K562 (cell line): ENCODE measurements around the gene POLR1C. TPM values are rescaled to one million over a fixed set of nuclear protein-coding genes. Genes with fewer than 3 reads are reported as not detected.

Experiments used
- ADNP ChIP-seq: fragments of 200-800 bp; sonication (Bioruptor generic); IDR thresholded peaks from 2 replicates; pipeline ENCODE4 v1.6.1; 2016; ENCODE audit warnings: missing genetic modification characterization, missing compliant biosample characterization
- ATF3 ChIP-seq, 2 experiments: fragments of 450-650 bp in 1 of 2; sonication (generic) in 1 of 2; formaldehyde crosslinking in 1 of 2; IDR thresholded peaks in 1 of 2; conservative IDR thresholded peaks in 1 of 2; 2 replicates each; pipeline versions ENCODE4 v1.6.1 to v1.8.1; 2016 to 2023; ENCODE audit warnings: mild to moderate bottlenecking in 2 of 2, moderate library complexity in 2 of 2, inconsistent platforms in 1 of 2, missing genetic modification reagents in 1 of 2
- CEBPB ChIP-seq: fragments of 450-650 bp; IDR thresholded peaks from 2 replicates; pipeline ENCODE4 v1.6.1; 2016; ENCODE audit warnings: missing genetic modification characterization, missing compliant biosample characterization
- CHD1 ChIP-seq: fragments of 200-600 bp; sonication (generic); IDR thresholded peaks from one replicate; pipeline ENCODE4 v1.6.1; 2012; ENCODE audit warnings: mild to moderate bottlenecking, moderate library complexity, low read length, inconsistent platforms
- CREB3 ChIP-seq: fragments of 450-650 bp; conservative IDR thresholded peaks from 2 replicates; pipeline ENCODE4 v1.6.1; 2016; ENCODE audit warnings: missing genetic modification characterization, low read depth, mild to moderate bottlenecking, missing compliant biosample characterization, moderate library complexity
- DEAF1 ChIP-seq: fragments of 450-650 bp; formaldehyde crosslinking; IDR thresholded peaks from 2 replicates; pipeline ENCODE4 v1.4.0; 2020; ENCODE audit warnings: mild to moderate bottlenecking, moderate library complexity
- ELF4 ChIP-seq: fragments of 450-650 bp; formaldehyde crosslinking; IDR thresholded peaks from 2 replicates; pipeline ENCODE4 v1.4.0; 2022; ENCODE audit warnings: missing genetic modification characterization
- EP300 ChIP-seq: IDR thresholded peaks from 2 replicates; pipeline ENCODE4 v1.6.1; 2012; ENCODE audit warnings: low read length, improper control_type of control experiment
- ESRRA ChIP-seq: fragments of 450-650 bp; IDR thresholded peaks from 2 replicates; pipeline ENCODE4 v1.6.1; 2014; ENCODE audit warnings: low read depth, mild to moderate bottlenecking, moderate library complexity, borderline replicate concordance
- ESRRB ChIP-seq: fragments of 250-450 bp; sonication (Bioruptor Pico); IDR thresholded peaks from 2 replicates; pipeline ENCODE4 v1.5.0; 2020; ENCODE audit warnings: mild to moderate bottlenecking, moderate library complexity, borderline replicate concordance
- GABPA ChIP-seq: fragments of 200-800 bp; sonication (Bioruptor generic); conservative IDR thresholded peaks from 2 replicates; pipeline ENCODE4 v1.6.1; 2016; ENCODE audit warnings: low read depth, missing genetic modification characterization, missing compliant biosample characterization
- GTF2B ChIP-seq: IDR thresholded peaks from 2 replicates; pipeline ENCODE4 v1.6.1; 2011; ENCODE audit not compliant: insufficient read length; ENCODE audit errors: extremely low read depth
- ILK ChIP-seq: fragments of 450-650 bp; IDR thresholded peaks from 2 replicates; pipeline ENCODE4 v1.6.1; 2016; ENCODE audit warnings: missing genetic modification characterization, low read depth, mild to moderate bottlenecking, missing compliant biosample characterization, moderate library complexity, borderline replicate concordance
- NBN ChIP-seq: fragments of 450-650 bp; IDR thresholded peaks from 2 replicates; pipeline ENCODE4 v1.6.1; 2016; ENCODE audit warnings: low read depth, mild to moderate bottlenecking
- NRF1 ChIP-seq, 2 experiments: fragments of 450-650 bp; IDR thresholded peaks in 1 of 2; conservative IDR thresholded peaks in 1 of 2; 2 replicates each; pipeline ENCODE4 v1.6.1; 2014; ENCODE audit warnings: mild to moderate bottlenecking in 2 of 2
- POLR2H ChIP-seq: IDR thresholded peaks from 2 replicates; pipeline ENCODE4 v1.6.1; 2016; ENCODE audit warnings: missing genetic modification characterization, low read depth, mild to moderate bottlenecking, control low read depth, missing compliant biosample characterization, moderate library complexity
- SIX5 ChIP-seq, 2 experiments: IDR thresholded peaks; 2 replicates each; pipeline ENCODE4 v1.6.1; 2011; ENCODE audit warnings: low read length in 2 of 2, borderline replicate concordance in 1 of 2, low read depth in 1 of 2, mild to moderate bottlenecking in 1 of 2, moderate library complexity in 1 of 2; ENCODE audit not compliant: insufficient read depth in 1 of 2
- SMARCE1 ChIP-seq: fragments of 450-650 bp; IDR thresholded peaks from 2 replicates; pipeline ENCODE4 v1.7.1; 2016; ENCODE audit warnings: mild to moderate bottlenecking
- TEAD4 ChIP-seq, 2 experiments: sonication (generic) in 1 of 2; formaldehyde crosslinking in 1 of 2; IDR thresholded peaks; 2 replicates each; pipeline versions ENCODE4 v1.6.1 to v1.8.0; 2012 to 2022; ENCODE audit warnings: borderline replicate concordance in 1 of 2, inconsistent platforms in 1 of 2, low read length in 1 of 2, mild to moderate bottlenecking in 1 of 2, missing genetic modification reagents in 1 of 2
- ZNF175 ChIP-seq: fragments of 200-800 bp; sonication (Bioruptor generic); IDR thresholded peaks from 2 replicates; pipeline ENCODE4 v1.6.1; 2016; ENCODE audit warnings: low read depth, mild to moderate bottlenecking, missing genetic modification characterization, missing compliant biosample characterization
- ZNF24 ChIP-seq: fragments of 450-650 bp; IDR thresholded peaks from 2 replicates; pipeline ENCODE4 v1.6.1; 2016
- ZNF589 ChIP-seq: fragments of 200-800 bp; sonication (Bioruptor generic); IDR thresholded peaks from 2 replicates; pipeline ENCODE4 v1.6.1; 2016; ENCODE audit warnings: low read depth, missing genetic modification characterization, missing compliant biosample characterization
- ZNF79 ChIP-seq: fragments of 250-450 bp; sonication (Bioruptor Pico); IDR thresholded peaks from 2 replicates; pipeline ENCODE4 v1.4.0; 2020; ENCODE audit warnings: low read depth, mild to moderate bottlenecking, moderate library complexity
- polyA plus RNA-seq, 8 experiments: library from polyadenylated mRNA; depleted of rRNA in 4 of 8; stranded (reverse) in 5 of 8; unstranded in 3 of 8; fragments of >200 nt; fragmentation: Nextera tagmentation in 2 of 8; fragmentation: Illumina TruSeq in 1 of 8; extraction: Ambion mirVana in 2 of 8; extraction: Trizol in 1 of 8; gene quantifications; 2 replicates each; pipeline versions ENCODE4 v1.2.1 to v1.2.3, GENCODE V29; 2011 to 2014; ENCODE audit warnings: inconsistent platforms in 1 of 8, missing spikeins in 1 of 8
- total RNA-seq, 7 experiments: library from RNA; depleted of rRNA in 6 of 7; stranded (reverse); fragments of >200 nt in 6 of 7; fragmentation: Illumina TruSeq in 2 of 7; extraction: Trizol in 2 of 7; gene quantifications; 2 replicates each; pipeline versions ENCODE4 v1.2.1 to v1.2.3, GENCODE V29; 2011 to 2021; ENCODE audit warnings: low replicate concordance in 1 of 7

Gene POLR1C
- total and polyA plus RNA-seq, 9 of the 15 experiments (the other 6 are each of a cell fraction or from before 2014, with no cell fraction given): 83.5 to 429 (median 120) TPM

- TF ChIP-seq DEAF1 (CRISPR knock-in tag) (peak; percentile 49; the same call in 1 of the 2 replicates), GTF2B (no peak), GABPA (peak; percentile 73), NRF1 (conservative IDR thresholded peaks at IDR 0.05 in 1 of 2, IDR thresholded peaks at IDR 0.05 in 1 of 2) (peak; percentile 38 to 52; a peak in 3 of 4 replicates), SIX5 (IDR thresholded peaks at IDR 0.05; ENCODE audit: borderline replicate concordance in 1 of 2, insufficient read depth in 1 of 2, low read depth in 1 of 2, low read length in 2 of 2) (no peak), ADNP (no peak), NBN (peak; percentile 77; the same call in 1 of the 2 replicates), ZNF175 (peak; percentile 99), ZNF79 (CRISPR knock-in tag) (peak; percentile 55; the same call in 1 of the 2 replicates), ZNF589 (CRISPR knock-in tag) (peak; percentile 98), ATF3 (IDR thresholded peaks at IDR 0.05) (peak; percentile 100), ATF3 (CRISPR knock-in tag; conservative IDR thresholded peaks at IDR 0.05) (no peak; the same call in 1 of the 2 replicates), ZNF24 (peak; percentile 99), CEBPB (tag) (peak; percentile 95), ESRRB (CRISPR knock-in tag) (no peak), SMARCE1 (peak; percentile 60; the same call in 1 of the 2 replicates), CHD1 (no peak), ESRRA (no peak), TEAD4 (IDR thresholded peaks at IDR 0.05; ENCODE audit: low read length) (peak; percentile 65; the same call in 1 of the 2 replicates), TEAD4 (CRISPR knock-in tag; IDR thresholded peaks at IDR 0.05; ENCODE audit: borderline replicate concordance) (no peak), ILK (tag) (peak; percentile 33; the same call in 1 of the 2 replicates), CREB3 (0 out of 2 replicates have a peak, but pooled peaks have one; percentile 42), EP300 (peak; percentile 86), POLR2H (peak; percentile 89), ELF4 (peak; percentile 73; the same call in 1 of the 2 replicates)
Observed at GRCh38 chr6:43570876-43571441, 54.1 kb downstream of the POLR1C start (continued).
